ENCODE measurements around the gene LAPTM5.
A peak's percentile ranks its signal among the peaks of the same experiment; 100 is the strongest.
"Not testable (repeated sequence)": the region's sequence is repeated elsewhere in the genome, so short reads cannot be mapped to it uniquely, and the experiment has no call there.

The LAPTM5 gene

GRCh38 chr1:30702823-30703222 is 54.8 kb downstream of the LAPTM5 start:
- DNase-seq (ENCODE audit: insufficient read length, low spot score) (no peak), FAIRE-seq (no peak)

- no peak for DNase-seq (ENCODE audit: insufficient read length, low spot score)
- FAIRE-seq, result no peak
These were observed 56.3 kb downstream of the LAPTM5 start for GRCh38 chr1:30701258-30701633.

- DNase-seq (ENCODE audit: insufficient read length, low spot score) (peak; percentile 67), FAIRE-seq (peak; percentile 59)
These were observed 56.9 kb downstream of the LAPTM5 start for GRCh38 chr1:30700528-30701257.

DNA sequence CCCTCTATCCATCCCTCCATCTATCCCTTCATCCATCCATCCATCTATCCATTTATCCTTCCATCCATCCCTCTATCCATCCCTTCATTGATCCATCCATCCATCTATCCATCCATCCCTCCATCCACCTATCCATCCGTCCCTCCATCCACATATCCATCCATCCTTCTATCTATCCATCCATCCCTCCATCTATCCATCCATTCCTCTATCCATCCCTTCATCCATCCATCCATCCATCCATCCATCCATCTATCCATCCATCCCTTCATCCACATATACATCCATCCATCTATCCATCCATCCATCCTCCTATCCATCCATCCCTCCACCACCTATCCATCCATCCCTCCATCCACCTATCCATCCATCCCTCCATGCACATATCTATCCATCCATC is 57.8 kb downstream of the LAPTM5 start:
- FAIRE-seq (no peak), DNase-seq (ENCODE audit: insufficient read length, low spot score) (no peak)

GRCh38 chr1:30698401-30698981 is 59.1 kb downstream of the LAPTM5 start:
- FAIRE-seq (no peak), DNase-seq (ENCODE audit: insufficient read length, low spot score) (no peak)

DNA sequence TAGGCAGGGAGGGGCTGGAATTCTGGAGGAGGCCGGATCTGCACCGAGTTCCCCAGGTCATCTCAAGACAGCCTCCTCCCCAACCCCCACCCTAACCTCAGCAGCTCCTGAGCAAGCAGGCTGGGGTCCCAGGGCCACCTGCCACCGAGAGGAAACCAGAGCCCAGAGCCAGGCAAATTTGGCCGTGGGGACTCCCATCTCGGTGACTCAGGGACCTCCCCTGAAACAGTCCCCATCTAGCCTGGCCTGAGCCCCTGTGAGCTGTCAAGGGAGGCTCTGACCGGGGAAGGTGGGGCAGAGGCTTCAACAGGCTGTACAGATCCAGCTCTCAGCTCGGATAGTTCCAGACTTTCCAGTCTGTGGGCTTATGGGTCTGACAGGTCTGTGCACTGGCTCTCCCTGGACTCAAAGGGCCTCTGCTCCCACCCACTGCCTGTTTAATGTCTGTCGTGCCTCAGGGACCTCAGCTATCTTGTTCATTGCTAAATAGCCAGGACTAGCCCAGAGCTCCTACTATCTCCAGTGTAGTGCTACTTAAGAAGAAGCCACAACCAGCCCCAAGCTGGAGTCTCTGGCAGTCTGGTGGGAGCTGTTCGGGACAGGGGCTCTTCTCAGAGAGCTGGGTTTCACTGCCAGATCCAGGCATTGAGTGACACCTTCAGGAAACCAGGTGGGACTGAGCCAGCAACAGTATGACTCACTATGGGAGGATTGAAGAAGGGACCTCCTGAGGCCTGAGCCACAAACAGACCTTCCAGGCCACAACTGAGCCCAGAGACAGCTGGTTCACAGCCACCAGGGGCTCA is 59.8 kb downstream of the LAPTM5 start:
- FAIRE-seq, result no peak
- DNase-seq (ENCODE audit: insufficient read length, low spot score), result no peak

- DNase-seq (ENCODE audit: insufficient read length, low spot score) (no peak), FAIRE-seq (no peak)
These were observed 60.7 kb downstream of the LAPTM5 start for GRCh38 chr1:30696831-30697230.

- no peak for DNase-seq (ENCODE audit: insufficient read length, low spot score)
- no peak for FAIRE-seq
These were observed 62.1 kb downstream of the LAPTM5 start for GRCh38 chr1:30695439-30695841.

GRCh38 chr1:30694280-30695175 is 63.0 kb downstream of the LAPTM5 start:
- DNase-seq (ENCODE audit: insufficient read length, low spot score) (no peak), FAIRE-seq (no peak)

DNA sequence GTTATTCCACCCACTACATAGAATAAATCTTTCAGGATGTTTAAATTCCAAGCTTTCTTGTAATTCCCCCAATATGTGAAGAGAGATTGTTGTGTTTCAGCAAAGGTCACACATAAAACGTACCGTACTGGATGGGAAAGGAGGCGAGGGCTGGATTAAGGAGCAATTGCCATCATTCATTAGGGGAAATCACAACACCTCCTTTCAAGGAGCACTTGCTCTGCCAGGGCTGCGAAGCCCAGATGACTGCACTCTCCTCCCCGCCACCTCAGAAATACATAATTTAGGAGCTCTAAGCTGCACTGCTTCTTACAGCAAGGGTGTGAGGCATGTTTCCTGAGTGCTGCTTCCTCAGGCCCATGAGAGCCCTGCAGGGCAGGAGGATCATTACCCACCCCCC is 63.8 kb downstream of the LAPTM5 start:
- FAIRE-seq (no peak), DNase-seq (ENCODE audit: insufficient read length, low spot score) (no peak)

- DNase-seq (ENCODE audit: insufficient read length, low spot score) (no peak), FAIRE-seq (no peak)
These were observed 64.2 kb downstream of the LAPTM5 start for GRCh38 chr1:30693366-30693765.

DNA sequence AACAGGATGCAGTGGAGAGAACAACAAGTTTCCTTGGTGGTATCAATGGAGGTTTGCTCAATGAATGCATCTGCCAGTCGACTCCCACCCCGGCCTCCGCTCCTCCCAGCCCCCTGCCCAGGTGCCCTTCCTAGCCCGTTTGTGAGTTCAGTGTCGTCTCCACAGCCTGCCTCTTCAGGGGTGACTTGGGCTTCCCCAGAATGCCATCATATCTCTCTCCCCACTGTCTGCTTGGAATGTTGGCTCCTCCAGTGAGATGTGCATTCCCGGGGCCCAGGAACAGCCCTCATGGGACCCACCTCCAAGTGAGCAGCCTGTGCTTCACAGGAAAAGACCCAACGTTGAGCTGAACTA is 64.6 kb downstream of the LAPTM5 start:
- FAIRE-seq, result no peak
- no peak for DNase-seq (ENCODE audit: insufficient read length, low spot score)

DNA sequence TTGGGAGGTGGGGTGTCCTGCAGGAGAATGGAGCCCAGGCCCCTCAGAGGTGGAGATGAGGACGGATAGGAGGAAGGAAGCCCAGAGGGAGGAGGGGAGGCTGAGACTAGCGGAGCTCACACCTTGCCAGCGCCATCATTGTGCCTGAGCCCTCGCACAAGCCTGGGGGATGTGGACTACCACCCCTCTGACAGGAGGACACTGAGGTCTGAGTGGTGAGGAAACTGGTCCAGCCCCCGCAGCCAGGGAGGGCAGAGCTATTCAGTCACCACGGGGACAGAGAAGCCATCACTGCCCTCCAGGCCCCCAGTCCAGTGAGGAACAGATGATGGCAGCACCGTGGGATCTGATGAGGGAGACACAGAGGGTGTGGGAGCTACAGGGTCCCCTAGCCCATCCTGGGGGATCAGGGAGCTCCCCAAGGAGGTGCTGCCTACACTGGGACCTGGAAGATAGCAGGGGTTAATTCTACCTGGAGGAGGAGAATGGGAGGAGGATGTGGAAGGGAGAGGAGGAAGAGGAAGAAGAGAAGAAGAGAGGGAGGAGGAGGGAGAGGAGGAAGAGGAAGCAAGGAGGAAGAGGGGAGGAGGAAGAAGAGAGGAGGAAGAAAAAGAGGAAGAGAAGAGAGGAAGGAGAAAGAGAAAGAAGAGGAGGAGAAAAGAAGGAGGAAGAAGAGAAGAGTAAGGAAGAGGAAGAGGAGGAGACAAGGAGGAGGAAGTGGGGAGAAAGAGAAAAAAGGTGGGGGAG is 65.2 kb downstream of the LAPTM5 start:
- no peak for FAIRE-seq
- no peak for DNase-seq (ENCODE audit: insufficient read length, low spot score)

GRCh38 chr1:30691480-30691879 is 66.1 kb downstream of the LAPTM5 start:
- DNase-seq (ENCODE audit: insufficient read length, low spot score) (no peak), FAIRE-seq (no peak)

GRCh38 chr1:30689901-30690645 is 67.5 kb downstream of the LAPTM5 start:
- no peak for DNase-seq (ENCODE audit: insufficient read length, low spot score)
- FAIRE-seq, result no peak

- DNase-seq (ENCODE audit: insufficient read length, low spot score) (no peak), FAIRE-seq (no peak)
These were observed 68.4 kb downstream of the LAPTM5 start for GRCh38 chr1:30688920-30689794.

GRCh38 chr1:30688516-30688915 is 69.1 kb downstream of the LAPTM5 start:
- FAIRE-seq; DNase-seq (ENCODE audit: insufficient read length, low spot score): not testable (repeated sequence)

- no peak for FAIRE-seq
- no peak for DNase-seq (ENCODE audit: insufficient read length, low spot score)
These were observed 69.7 kb downstream of the LAPTM5 start for GRCh38 chr1:30687886-30688285.

Measured in HTR-8/SVneo (cell line).